ENCODE measurements around the gene TMEM190.
"Not testable (repeated sequence)": the region's sequence is repeated elsewhere in the genome, so short reads cannot be mapped to it uniquely, and the experiment has no call there.

TMEM190 gene

DNA sequence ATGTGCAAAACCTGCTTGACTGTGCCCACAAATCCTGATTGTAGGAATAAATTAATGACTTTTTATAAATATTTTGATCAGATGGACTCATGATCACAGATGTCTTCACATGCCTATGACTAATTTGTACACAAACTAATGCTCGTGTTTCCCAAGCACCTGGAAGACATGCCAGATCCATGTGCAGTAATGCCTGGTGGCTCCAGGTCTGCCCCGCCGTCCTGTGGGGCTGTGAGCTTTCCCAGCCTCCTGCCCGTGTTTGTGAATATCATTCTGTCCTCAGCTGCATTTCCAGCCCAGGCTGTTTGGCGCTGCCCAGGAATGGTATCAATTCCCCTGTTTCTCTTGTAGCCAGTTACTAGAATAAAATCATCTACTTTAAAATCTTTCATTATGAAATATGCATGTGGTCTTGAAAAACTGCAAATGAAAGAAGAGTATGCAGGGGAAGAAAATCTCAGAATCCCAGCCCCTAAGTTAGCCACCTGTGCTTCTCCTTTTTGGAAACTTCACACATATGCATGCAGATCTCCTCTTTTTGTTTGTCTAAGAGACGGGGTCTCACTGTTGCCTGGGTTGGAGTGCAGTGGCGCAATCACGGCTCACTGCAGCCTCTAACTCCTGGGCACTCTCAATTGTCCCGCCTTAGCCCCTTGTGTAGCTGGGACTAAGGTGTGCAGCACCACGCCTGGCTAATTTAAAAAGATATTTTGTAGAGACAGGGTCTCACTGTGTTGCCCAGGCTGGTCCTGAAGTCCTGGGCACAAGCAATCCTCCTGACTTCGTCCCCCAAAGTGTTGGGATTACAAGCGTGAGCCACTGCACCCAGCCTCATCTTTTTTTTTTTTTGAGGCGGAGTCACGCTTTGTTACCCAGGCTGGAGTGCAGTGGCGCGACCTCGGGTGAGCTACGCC, 15.3 kb downstream of the TMEM190 start:
- TF ChIP-seq, protein P1, sequence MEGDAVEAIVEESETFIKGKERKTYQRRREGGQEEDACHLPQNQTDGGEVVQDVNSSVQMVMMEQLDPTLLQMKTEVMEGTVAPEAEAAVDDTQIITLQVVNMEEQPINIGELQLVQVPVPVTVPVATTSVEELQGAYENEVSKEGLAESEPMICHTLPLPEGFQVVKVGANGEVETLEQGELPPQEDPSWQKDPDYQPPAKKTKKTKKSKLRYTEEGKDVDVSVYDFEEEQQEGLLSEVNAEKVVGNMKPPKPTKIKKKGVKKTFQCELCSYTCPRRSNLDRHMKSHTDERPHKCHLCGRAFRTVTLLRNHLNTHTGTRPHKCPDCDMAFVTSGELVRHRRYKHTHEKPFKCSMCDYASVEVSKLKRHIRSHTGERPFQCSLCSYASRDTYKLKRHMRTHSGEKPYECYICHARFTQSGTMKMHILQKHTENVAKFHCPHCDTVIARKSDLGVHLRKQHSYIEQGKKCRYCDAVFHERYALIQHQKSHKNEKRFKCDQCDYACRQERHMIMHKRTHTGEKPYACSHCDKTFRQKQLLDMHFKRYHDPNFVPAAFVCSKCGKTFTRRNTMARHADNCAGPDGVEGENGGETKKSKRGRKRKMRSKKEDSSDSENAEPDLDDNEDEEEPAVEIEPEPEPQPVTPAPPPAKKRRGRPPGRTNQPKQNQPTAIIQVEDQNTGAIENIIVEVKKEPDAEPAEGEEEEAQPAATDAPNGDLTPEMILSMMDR (conservative IDR thresholded peaks at IDR 0.05): no peak
- no peak for TF ChIP-seq ZFX (IDR thresholded peaks at IDR 0.05)
- H3K27ac ChIP-seq: no peak overlapping the region

DNA sequence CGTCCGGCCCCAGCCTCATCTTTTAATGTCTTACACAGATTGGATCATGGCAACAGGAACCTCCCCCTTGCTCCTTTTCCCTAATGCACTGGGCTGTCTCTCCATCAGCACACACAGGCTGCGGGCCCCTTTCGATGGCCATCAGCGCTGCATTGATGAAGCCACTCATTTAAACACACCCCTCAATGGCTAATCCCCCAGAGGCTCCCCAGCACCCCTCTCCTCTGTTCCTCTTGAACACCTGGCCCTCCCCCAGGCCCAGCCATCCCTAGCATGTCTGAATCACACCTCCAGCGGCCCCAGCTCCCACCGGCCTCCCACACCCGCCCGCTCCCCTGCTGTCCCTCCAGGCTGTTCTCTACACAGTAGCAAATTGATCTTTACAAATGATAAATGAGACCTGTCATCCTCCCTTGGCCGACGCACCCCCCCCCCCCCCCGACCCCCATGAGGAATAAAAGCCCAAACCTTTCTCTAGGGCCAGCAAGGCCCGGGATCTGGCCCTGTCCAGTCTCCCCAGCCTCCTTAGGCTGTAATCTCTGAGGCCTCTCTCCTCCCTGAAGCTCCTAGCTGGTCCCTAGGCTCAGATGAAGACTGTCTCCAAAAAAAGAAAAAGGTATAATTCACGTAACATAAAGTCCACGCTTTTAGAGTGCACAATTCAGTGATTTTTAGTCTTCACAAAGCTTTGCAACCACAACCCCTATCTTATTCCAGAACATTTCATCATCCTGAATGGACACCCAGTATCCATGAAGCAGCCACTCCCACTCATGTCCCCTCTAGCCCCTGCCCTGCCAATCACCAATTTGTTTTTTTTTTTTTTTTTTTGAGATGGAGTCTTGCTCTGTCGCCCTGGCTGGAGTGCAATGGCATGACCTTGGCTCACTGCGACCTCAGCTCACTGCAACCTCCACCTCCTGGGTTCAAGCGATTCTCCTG, 16.5 kb downstream of the TMEM190 start:
- H3K27ac ChIP-seq: no peak overlapping the region
- no peak for TF ChIP-seq ZFX (IDR thresholded peaks at IDR 0.05)
- TF ChIP-seq, protein P1 (conservative IDR thresholded peaks at IDR 0.05): no peak

DNA sequence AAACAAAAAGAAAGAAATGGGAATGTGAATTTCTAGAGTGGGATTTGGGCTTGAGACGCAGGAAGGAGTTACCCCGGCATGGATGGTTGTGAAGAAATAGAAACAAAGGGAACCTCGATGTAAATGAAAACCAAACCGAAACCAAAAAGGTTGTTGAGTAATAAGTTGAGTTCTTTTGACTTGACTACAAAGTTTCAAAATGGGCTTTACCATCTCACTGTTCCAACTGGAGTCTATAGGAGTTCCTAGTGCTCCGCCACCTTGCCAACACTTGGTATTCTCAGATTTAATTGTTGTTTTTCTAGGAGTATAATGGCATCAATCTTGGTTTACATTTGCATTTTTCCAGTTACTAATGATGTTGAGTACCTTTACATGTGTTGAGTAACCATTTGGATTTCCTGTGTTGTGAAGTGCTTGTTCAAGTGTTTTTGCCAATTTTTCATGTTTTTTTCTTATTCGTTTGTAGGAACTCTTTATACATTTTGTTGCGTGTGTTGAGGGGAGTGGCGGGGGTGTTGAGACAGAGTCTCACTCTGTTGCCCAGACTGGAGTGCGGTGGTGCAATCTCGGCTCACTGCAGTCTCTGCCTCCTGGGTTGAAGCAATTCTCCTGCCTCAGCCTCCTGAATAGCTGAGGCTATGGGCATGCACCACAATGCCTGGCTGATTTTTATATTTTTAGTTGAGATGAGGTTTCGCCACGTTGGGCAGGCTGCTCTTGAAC, 21.7 kb downstream of the TMEM190 start:
- TF ChIP-seq, protein P1 (conservative IDR thresholded peaks at IDR 0.05): no peak
- TF ChIP-seq ZFX (IDR thresholded peaks at IDR 0.05): no peak
- H3K27ac ChIP-seq: no peak overlapping the region

DNA sequence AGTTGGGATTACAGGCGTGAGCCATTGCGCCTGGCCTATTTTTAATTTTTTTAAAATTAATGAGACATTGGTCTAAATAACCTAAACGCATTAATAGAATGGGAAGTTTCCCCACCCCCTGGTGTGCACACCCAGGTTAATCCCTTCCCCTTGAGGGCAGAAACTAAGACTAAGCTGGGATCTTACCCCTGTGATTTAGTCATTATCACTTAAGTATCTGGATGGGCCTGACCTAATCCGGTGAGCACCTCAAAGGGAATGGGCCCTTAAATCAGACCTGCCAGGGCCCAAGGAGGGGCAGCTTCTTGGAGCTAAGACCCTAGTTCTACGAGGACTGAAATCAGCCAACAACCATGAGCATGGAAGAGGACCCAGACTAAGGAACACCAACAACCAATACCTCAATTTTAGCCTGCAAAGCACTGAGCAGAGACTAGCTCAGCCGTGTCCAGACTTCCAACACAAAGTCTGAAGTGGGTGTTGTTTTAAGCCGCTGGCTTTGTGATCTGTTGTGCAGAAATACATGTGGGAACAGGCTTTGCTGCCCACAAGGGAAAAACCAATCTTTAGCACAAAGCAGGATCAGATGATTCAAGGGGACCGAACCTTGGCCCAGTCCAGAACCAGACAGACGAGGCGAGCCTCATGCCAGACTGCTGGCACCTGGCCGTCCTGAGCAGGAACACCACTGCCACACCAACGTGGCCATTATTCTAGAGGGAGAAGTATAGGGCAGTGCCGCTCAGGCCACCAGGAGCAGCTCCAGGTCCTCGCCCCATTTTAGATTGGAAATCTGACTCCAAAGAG, 23.9 kb downstream of the TMEM190 start:
- TF ChIP-seq, protein P1 (conservative IDR thresholded peaks at IDR 0.05): no peak
- TF ChIP-seq ZFX (IDR thresholded peaks at IDR 0.05): no peak
- H3K27ac ChIP-seq: no peak overlapping the region

DNA sequence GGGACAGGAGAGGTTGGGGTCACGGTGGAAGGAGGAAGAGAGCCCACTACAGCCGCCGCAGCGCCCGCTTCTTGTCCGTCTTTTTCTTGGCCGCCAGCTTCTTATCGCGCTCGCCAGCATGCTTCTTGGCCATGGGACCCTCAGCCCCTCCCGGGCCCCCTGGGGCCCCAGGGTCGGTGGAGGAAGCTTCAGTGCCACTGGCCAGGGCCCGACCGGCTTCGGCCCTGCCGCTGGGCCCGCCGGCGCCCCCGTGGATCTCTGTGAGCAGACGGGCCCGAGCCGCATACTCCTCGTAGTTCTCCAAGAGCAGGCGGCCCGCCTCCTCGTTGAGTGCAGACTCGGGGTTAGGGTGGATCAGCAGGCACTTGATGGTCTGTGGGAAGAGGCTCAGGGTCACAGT, 24.8 kb downstream of the TMEM190 start:
- H3K27ac ChIP-seq: not testable (repeated sequence)

DNA sequence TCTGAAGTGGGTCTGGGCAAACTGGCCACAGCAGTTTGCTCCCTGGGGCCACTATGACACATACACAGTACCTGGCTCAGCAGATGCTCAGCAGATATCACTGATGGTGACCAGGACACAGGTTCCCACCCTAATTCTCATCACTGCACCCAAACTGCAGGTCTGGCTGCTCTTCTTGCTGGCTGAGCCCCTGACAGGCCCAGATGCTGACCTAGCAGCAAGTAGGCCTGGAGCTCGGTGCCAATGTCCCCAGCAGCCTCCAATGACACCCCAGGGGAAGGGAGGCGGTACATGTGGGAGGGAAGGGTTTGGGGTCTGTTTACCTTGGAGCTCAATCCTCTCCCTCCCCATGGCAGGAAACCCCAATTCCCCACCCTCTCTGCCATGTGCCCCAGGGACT, 25.9 kb downstream of the TMEM190 start:
- TF ChIP-seq, protein P1 (conservative IDR thresholded peaks at IDR 0.05): no peak
- no peak for TF ChIP-seq ZFX (IDR thresholded peaks at IDR 0.05)
- no peak overlapping the region for H3K27ac ChIP-seq

DNA sequence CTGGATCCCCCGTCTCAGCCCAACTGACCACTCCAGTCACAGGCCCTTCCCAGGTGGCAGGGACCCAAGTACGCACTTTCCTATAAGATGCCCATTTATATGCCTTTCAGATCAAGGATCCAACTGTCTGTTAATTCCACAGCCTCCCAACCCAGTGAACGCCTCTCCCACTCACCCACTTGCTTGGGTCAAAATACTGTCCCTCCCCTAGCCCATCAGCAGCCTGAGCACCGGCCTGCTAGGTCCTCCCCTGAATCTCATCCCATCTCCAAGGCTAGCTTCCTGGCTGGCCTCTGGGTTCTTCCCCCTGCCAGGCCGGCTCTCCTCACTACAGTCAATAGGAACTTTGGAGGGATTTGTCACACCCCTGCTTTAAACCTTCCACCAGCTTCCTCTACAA, 29.0 kb downstream of the TMEM190 start:
- TF ChIP-seq, protein P1 (conservative IDR thresholded peaks at IDR 0.05): no peak
- TF ChIP-seq ZFX (IDR thresholded peaks at IDR 0.05): no peak
- H3K27ac ChIP-seq: peak overlapping the region; percentile 99; the same call in 1 of the 2 replicates

Data from C4-2B (cell line).